ENCODE measurements around the gene ASPN.

Gene ASPN

DNA sequence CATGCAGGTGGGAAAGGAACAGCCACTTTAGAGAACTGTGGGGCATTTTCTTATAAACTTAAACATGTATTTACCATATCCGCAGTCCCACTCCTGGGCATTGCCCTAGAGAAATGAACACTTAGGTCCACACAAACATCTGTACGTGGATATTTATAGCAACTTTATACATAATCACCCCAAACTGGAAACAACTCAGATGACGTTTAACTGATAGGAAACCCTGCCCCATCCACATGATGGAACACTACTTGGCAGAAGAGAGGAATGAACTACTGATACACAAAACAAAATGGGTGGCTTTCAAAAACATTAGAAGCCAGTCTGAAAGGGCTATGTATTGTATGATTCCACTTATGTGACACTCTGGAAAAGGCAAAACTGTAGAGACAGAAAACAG lies 31.0 kb upstream of the ASPN start:
- TF ChIP-seq POLR2A (IDR thresholded peaks at IDR 0.05; ENCODE audit: low read length) (no peak), GATA1 (IDR thresholded peaks at IDR 0.05; ENCODE audit: low read depth, low read length) (no peak)
- no peak for DNase-seq

DNA sequence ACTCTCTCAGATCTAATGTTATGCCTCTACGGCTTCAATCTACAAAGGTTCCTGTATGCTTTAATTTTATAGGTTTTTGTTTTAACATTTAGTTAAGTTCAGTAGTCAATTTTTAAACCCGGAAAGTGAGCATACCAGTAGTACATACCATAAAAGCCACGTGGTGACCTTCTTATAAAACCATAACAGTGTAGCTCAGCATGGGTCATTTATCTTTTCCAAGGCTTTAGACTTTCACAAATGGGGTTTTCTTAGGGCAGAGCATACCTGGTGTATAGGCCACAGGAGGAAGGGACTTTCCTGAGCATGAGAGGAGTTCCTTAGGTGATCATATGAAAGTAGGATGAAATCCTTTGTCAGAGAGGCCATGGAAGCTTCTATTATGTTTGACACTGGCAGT lies 30.3 kb upstream of the ASPN start:
- DNase-seq, result no peak
- TF ChIP-seq POLR2A (IDR thresholded peaks at IDR 0.05; ENCODE audit: low read length), result no peak

DNA sequence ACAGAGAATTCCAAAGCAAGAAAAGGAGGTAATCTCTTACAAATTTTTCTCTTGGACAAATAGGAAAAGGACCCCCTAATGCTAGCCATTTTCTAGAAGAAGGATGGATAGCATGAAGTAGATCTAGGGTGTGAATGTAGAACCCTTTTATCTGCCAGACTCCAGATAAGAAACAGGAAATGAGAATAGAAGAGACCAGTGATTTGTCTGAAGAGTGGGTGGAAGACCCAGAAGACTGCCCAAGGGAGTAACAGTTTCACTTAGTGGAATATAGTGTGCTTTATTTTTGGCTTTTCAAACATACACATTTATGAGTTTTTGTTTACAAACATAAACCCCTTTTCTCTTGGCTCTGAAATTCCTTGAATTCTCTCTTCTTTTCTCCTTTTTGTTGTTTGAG lies 28.4 kb upstream of the ASPN start:
- no peak for TF ChIP-seq POLR2A (IDR thresholded peaks at IDR 0.05; ENCODE audit: low read length)
- TF ChIP-seq GATA1 (IDR thresholded peaks at IDR 0.05; ENCODE audit: low read depth, low read length), result no peak
- DNase-seq, result no peak

DNA sequence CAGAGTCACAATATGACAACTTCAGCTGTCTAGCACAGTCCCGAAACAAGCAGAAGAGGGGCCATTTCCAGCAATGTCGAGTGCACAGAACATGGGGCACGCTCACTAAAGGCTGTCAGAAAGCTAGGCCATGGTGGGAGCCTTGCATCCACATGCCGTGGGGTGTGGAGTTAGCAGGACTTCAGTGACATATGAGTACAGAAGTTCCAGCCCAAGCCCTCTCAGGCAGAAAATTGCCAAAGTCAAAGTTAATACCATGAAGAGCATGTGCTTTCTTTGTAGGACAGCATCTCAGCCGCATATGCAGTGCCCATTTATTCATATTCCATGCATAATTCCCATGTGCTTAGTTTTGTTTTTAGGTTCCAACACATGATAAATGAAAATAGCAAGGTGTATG lies 26.7 kb upstream of the ASPN start:
- no peak for DNase-seq
- TF ChIP-seq POLR2A (IDR thresholded peaks at IDR 0.05; ENCODE audit: low read length), result no peak
- TF ChIP-seq GATA1 (IDR thresholded peaks at IDR 0.05; ENCODE audit: low read depth, low read length), result no peak

DNA sequence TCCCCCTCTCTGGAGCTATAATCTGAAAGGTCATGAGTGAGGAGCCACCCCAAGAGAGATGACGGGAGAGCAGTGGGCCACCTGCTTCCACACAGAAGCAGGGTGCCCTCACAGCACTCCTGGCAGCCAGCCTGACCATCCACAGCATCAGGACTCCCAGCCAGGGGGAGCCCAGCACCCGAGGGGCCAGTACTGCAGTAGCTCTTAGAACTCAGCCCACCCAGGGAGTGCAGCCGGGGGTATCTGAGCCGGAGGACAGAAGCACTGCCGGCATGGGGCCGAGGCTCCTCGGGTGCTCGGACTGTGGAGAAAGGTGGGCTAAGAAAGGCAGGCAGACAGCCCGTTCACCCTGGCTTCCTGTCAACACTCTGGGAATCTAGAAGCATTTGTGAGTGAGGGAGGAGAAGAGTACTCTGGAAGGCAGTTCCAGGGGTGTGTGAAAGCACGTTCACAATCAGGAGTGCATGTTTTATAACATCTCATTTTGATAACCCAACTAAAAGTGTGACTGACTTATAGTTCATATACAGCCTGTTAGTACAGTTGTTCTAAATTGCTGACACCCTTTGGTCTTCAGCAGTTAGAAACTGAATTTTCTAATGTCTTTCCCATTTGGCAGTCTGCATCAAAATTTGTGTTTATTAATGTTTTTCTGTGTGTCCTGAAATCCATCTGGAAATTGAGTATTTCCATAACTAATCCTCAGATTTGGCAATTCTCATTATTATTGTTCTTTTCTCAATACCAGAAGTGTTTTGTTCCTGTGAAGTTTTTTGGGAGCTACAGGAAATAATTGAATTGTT lies 25.9 kb upstream of the ASPN start:
- TF ChIP-seq POLR2A (IDR thresholded peaks at IDR 0.05; ENCODE audit: low read length), result no peak
- DNase-seq, result no peak

DNA sequence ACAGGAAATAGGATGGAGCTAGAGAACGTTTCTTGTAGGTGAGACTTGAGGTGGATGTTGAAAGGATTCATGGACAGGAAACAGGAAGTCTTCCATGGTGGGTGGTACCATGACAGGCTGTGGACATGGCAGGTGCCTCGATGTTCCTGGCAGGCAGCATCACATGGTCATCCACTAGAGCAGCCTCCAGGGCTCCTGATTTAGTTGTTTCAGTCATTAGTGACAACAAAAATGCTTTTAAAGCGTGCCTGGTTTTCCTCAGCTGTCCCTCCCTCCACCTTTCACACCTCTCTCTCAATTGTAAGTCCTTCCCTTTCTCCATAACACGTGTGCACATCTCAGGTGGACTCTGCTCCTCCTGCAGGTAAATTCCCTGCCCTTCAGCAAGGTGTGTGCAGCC lies 25.2 kb upstream of the ASPN start:
- TF ChIP-seq GATA1 (IDR thresholded peaks at IDR 0.05; ENCODE audit: low read depth, low read length), result no peak
- TF ChIP-seq POLR2A (IDR thresholded peaks at IDR 0.05; ENCODE audit: low read length), result no peak
- DNase-seq, result no peak

DNA sequence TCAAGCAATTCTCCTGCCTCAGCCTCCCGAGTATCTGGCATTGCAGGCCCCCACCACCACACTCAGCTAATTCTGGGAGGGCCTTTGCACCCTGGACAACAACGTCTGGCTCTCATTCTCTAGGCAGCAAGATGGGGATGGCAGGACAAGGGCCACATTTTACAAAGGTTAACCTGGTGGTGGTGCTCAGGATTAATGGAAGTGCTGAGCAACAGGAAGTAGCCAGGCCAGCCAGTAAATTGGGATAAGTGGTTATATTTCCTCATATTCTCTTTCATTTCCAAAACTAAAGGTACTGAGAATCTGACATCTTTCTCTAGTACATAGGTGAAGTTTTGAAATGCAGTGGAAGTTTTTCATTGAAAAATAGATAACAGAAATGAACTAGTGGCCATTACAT lies 24.7 kb upstream of the ASPN start:
- TF ChIP-seq POLR2A (IDR thresholded peaks at IDR 0.05; ENCODE audit: low read length) (no peak), GATA1 (IDR thresholded peaks at IDR 0.05; ENCODE audit: low read depth, low read length) (no peak)
- no peak for DNase-seq

DNA sequence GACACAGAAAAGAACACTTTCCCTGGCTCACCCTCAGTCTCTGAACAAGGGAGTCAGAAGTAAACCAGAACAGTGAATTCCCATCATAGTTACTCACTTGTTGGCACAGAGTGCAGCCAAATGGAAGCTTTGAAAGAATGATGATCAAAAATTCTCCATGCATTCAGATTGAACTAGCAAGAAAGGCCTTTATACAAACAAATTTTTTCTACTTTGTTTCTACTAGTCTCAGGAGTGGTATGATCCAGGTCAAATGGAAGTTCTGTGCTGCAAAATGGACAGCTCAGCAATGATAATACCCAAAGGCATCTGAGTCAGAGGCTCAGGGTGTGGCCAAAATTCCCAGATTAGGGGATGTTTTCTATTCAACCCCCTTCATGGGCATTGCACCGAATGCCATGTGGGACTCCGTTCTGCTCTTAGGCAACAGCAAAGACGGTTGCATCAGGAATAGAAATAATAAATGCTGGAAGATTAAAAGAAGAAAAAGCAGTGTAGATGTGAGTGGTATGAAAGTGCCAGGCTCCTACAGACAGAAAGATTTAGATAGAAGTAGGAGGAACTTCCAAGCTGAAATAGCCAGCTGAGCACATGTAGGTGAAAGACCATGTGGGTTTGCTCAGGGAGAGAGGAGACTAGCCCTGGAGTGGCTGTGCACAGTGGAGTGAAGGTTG lies 24.0 kb upstream of the ASPN start:
- no peak for DNase-seq

DNA sequence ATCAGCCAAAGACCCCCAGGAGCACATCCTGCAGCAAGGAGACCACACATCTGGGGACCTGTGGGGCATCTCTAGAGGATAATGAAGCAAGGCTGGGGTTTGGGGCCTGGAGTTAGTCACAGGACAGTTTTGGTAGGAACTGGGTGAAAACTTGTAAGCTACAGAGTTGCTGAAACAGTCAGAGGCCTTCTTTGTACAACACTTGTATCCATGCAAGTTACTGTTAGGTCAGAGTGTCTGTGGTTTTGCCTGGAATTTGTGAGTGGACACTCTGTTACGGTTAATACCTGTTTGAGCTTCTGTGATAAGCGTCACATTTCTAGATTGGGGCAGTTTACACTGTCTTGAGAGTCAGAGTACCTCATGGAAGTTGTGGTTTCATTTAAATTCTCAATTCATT lies 22.6 kb upstream of the ASPN start:
- TF ChIP-seq GATA1 (IDR thresholded peaks at IDR 0.05; ENCODE audit: low read depth, low read length) (no peak), POLR2A (IDR thresholded peaks at IDR 0.05; ENCODE audit: low read length) (no peak)
- DNase-seq, result no peak

More for the DNA sequence above, 24.0 kb upstream of the ASPN start:
- TF ChIP-seq GATA1 (IDR thresholded peaks at IDR 0.05; ENCODE audit: low read depth, low read length) (no peak), POLR2A (IDR thresholded peaks at IDR 0.05; ENCODE audit: low read length) (no peak)

DNA sequence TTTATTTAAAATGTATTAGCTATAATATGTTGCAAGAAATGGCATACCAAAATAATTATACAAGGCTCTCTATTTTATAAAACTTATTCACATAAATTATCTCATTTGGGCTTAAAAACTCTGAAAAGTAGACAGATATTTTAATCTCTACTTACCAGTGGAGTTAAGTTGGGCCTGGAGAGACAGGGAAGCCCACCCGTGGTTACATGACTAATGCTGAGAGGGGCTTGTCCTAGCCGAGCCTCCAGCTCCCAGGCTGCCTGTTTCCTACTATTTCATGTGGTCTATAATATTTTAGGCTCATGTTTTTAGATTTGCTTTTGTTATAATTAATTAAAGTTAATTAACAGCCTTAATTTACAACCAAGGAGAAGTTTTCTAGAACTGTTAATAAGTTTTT lies 20.9 kb upstream of the ASPN start:
- DNase-seq, result no peak
- TF ChIP-seq POLR2A (IDR thresholded peaks at IDR 0.05; ENCODE audit: low read length), result no peak
- no peak for TF ChIP-seq GATA1 (IDR thresholded peaks at IDR 0.05; ENCODE audit: low read depth, low read length)

DNA sequence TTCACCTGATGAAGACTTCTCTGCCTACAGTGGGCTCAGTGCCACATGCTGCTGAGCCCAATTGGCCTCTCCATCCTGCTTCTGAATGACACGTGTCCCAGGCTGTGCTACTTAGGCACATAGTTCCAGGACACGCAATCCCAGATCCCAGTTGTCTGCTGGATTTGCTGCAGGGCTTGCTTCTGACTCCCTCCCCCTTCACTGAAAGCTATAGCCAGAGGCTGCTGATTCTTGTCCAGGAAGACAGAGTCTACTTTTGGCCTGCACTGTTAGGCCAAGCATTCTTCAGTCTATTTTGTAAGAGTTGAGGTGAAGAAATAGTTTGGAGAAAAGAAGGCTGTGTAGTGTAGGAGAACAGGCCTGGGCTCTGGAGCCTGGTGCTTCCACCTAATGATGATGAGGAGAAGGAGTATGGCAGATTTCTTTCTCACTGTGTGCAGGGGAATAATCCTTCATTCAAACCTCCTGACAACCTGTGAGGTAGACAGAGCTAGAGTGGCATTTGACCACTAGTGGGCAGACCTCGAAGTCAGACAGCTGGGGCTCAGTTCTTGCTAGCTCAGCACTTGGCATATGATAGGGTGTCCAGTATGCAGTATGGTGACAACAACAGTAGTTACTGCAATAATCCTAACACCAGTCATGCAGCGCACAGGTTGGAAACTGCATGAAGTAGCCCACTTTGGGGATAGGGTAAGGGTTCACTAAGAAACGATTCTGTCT lies 19.5 kb upstream of the ASPN start:
- peak; percentile 27 for DNase-seq
- TF ChIP-seq GATA1 (IDR thresholded peaks at IDR 0.05; ENCODE audit: low read depth, low read length) (no peak), POLR2A (IDR thresholded peaks at IDR 0.05; ENCODE audit: low read length) (no peak)

DNA sequence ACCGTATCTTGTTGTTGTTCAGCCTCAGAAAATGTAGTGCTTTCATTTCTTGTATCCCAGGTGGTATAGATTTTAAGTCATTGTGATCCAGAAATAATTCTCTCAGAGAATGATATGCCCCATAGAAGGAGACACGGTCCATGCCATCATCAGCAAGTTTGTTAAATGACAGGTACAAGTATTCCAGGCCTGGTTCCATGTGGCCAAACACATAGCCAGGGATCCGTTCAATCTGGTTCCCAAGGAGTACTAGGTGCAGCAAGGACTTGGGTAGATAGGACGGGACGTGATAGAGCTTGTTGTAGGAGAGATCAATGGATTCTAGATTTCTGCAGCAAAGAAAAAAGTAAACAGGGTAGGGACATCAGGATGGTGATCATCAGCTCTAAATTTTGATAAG lies 18.4 kb upstream of the ASPN start:
- TF ChIP-seq GATA1 (IDR thresholded peaks at IDR 0.05; ENCODE audit: low read depth, low read length) (no peak), POLR2A (IDR thresholded peaks at IDR 0.05; ENCODE audit: low read length) (no peak)
- no peak for DNase-seq

DNA sequence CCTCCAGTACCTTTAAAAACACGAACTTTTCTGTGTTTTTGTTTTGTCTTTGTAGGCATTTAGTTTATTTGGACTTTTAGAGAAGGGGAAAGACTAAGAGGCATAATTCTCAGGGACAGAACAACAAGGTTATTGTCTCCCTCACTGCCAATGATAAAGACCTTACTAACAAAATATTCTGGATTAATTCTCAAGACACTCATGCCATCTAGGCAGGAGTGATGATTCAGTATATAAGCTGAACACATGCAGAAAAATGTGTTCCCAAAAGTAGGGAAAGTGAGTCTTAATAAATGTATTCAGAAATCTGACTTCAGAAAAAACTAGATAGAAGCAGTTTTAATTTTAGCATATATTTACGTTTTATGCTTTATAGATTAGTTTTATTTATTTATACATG lies 17.4 kb upstream of the ASPN start:
- DNase-seq, result no peak
- TF ChIP-seq GATA1 (IDR thresholded peaks at IDR 0.05; ENCODE audit: low read depth, low read length) (no peak), POLR2A (IDR thresholded peaks at IDR 0.05; ENCODE audit: low read length) (no peak)

DNA sequence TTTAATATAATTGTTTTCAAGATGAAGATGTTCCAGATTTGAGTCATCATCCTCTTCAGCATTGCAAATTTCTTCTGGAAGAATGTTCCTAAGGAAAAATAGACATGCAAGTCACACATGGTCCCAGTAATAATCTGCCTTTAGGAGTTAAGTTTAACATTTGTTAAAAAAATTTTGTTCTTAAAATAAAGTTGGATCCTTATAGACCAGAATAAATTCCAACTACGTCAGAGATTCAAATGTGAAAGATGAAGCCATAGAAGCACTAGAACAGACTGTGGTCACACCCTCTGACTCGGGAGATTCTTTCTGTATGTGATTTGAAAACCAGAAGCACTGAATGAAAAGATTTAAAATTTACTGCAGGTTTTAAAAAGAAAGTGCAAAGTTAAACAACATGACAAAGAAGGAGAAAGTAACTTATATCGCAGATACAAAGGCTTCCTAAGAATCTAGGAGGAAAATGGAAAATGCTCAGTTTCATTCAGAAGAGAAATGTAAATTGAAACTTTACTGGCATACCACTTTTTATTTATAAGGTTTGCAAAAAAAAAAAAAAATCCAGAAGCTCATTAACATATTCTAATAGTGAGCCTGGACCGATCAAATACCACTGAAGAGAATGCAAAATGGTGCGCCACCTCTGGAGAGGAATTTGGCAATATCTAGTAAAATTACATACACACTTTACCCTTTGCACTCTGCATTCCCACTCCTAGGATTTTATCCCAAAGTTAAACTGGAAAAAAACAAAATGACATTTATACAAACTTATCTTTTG lies 14.3 kb upstream of the ASPN start:
- no peak for DNase-seq
- no peak for TF ChIP-seq POLR2A (IDR thresholded peaks at IDR 0.05; ENCODE audit: low read length)
- no peak for TF ChIP-seq GATA1 (IDR thresholded peaks at IDR 0.05; ENCODE audit: low read depth, low read length)
